A204.1 (cell line): Measurements from ENCODE around the gene LRRC4.

Source experiments
- FAIRE-seq: peaks from 2 replicates; lab custom pipeline; 2012; peaks lifted over from hg19 to GRCh38; lab: Jason Lieb, UNC

The LRRC4 gene

GRCh38 chr7:128006550-128007302, 24.5 kb downstream of the LRRC4 start:
- no peak for FAIRE-seq

- FAIRE-seq: no peak
These were observed 25.5 kb downstream of the LRRC4 start for GRCh38 chr7:128005759-128006159.

- no peak for FAIRE-seq
These were observed 26.1 kb downstream of the LRRC4 start for GRCh38 chr7:128005117-128005516.

GRCh38 chr7:128004623-128005022, 26.6 kb downstream of the LRRC4 start:
- FAIRE-seq: no peak

- no peak for FAIRE-seq
These were observed 27.4 kb downstream of the LRRC4 start for GRCh38 chr7:128003787-128004186.

- FAIRE-seq: no peak
These were observed 28.1 kb downstream of the LRRC4 start for GRCh38 chr7:128003167-128003566.

- no peak for FAIRE-seq
These were observed 30.4 kb downstream of the LRRC4 start for GRCh38 chr7:128000854-128001265.

- no peak for FAIRE-seq
These were observed 31.2 kb downstream of the LRRC4 start for GRCh38 chr7:128000048-128000447.

- FAIRE-seq: no peak
These were observed 32.6 kb downstream of the LRRC4 start for GRCh38 chr7:127998671-127999070.

- no peak for FAIRE-seq
These were observed 33.9 kb downstream of the LRRC4 start for GRCh38 chr7:127997226-127997922.

GRCh38 chr7:127996253-127997071, 34.8 kb downstream of the LRRC4 start:
- FAIRE-seq: no peak

- no peak for FAIRE-seq
These were observed 35.4 kb downstream of the LRRC4 start for GRCh38 chr7:127995881-127996215.

GRCh38 chr7:127995156-127995880, 35.9 kb downstream of the LRRC4 start:
- FAIRE-seq: no peak

- no peak for FAIRE-seq
These were observed 37.2 kb downstream of the LRRC4 start for GRCh38 chr7:127993987-127994386.

- FAIRE-seq: no peak
These were observed 37.9 kb downstream of the LRRC4 start for GRCh38 chr7:127993317-127993716.

- FAIRE-seq: no peak
These were observed 42.5 kb downstream of the LRRC4 start for GRCh38 chr7:127988751-127989150.

- FAIRE-seq: no peak
These were observed 44.4 kb downstream of the LRRC4 start for GRCh38 chr7:127986581-127987521.

GRCh38 chr7:127983804-127984332, 47.4 kb downstream of the LRRC4 start:
- no peak for FAIRE-seq

GRCh38 chr7:127981965-127982364, 49.3 kb downstream of the LRRC4 start:
- no peak for FAIRE-seq

GRCh38 chr7:127980901-127981300, 50.3 kb downstream of the LRRC4 start:
- FAIRE-seq: no peak

GRCh38 chr7:127979728-127980126, 51.5 kb downstream of the LRRC4 start:
- FAIRE-seq: no peak
